Spleen (tissue), 11 donors: ENCODE results near the gene C9orf153. TPM values are rescaled to one million over a fixed set of nuclear protein-coding genes. Genes with fewer than 3 reads are reported as not detected.

Source experiments
- DNase-seq: peaks from one replicate; pipeline ENCODE4 v3.0.0-alpha.2; 2020
- H3K27ac ChIP-seq, 8 donors: fragments of 200-600 bp; sonication (generic) in 7 of 8; 1 replicate in 4 of 8; 2 replicates in 4 of 8; pipeline versions ENCODE4 v1.5.0 to v1.8.0; 2016 to 2021; ENCODE audit warnings: inconsistent platforms in 4 of 8, mild to moderate bottlenecking in 4 of 8, moderate library complexity in 1 of 8
- H3K27me3 ChIP-seq, 7 donors: fragments of 200-600 bp; sonication (generic) in 6 of 7; replicated peaks in 1 of 7; 1 replicate in 4 of 7; 2 replicates in 3 of 7; pipeline versions ENCODE4 v1.5.0 to v1.8.0; 2016 to 2021; ENCODE audit warnings: inconsistent platforms in 3 of 7, mild to moderate bottlenecking in 1 of 7
- H3K36me3 ChIP-seq, 6 donors: fragments of 200-600 bp; sonication (generic) in 5 of 6; 1 replicate in 4 of 6; 2 replicates in 2 of 6; pipeline versions ENCODE4 v1.5.0 to v1.8.0; 2016 to 2021; ENCODE audit warnings: inconsistent platforms in 2 of 6
- H3K4me1 ChIP-seq, 6 donors: fragments of 200-600 bp; sonication (generic) in 5 of 6; 1 replicate in 3 of 6; 2 replicates in 3 of 6; pipeline versions ENCODE4 v1.5.0 to v1.8.0; 2016 to 2021; ENCODE audit warnings: inconsistent platforms in 3 of 6
- H3K4me3 ChIP-seq, 8 donors: fragments of 200-600 bp; sonication (generic) in 7 of 8; 1 replicate in 4 of 8; 2 replicates in 4 of 8; pipeline versions ENCODE4 v1.5.0 to v1.8.0; 2016 to 2021; ENCODE audit warnings: inconsistent platforms in 4 of 8, mild to moderate bottlenecking in 4 of 8, moderate library complexity in 2 of 8
- H3K9me3 ChIP-seq, 8 donors: fragments of 200-600 bp; sonication (generic) in 7 of 8; 1 replicate in 4 of 8; 2 replicates in 4 of 8; pipeline versions ENCODE4 v1.5.0 to v1.8.0; 2016 to 2021; ENCODE audit warnings: inconsistent platforms in 4 of 8
- POLR2A ChIP-seq, 3 donors: fragments of 450-650 bp; IDR thresholded peaks; one replicate each; pipeline ENCODE4 v1.5.1; 2017; ENCODE audit warnings: antibody characterized with exemption in 3 of 3, mild to moderate bottlenecking in 1 of 3
- POLR2AphosphoS5 ChIP-seq, 3 donors: sonication (generic); formaldehyde crosslinking; IDR thresholded peaks; one replicate each; pipeline ENCODE4 v1.5.1; 2017; ENCODE audit warnings: antibody characterized with exemption in 3 of 3
- WGBS, 5 donors: extraction: QIAGEN DNeasy Blood & Tissue Kit in 3 of 5; methylation state at CpG; one replicate each; pipeline versions ENCODE4 v1.1.5 to v1.1.7; 2013 to 2018; 5-methylcytosine and 5-hydroxymethylcytosine counted together
- intact Hi-C: fragments of 100-400 bp; cut with DNase I; formaldehyde crosslinking; loops from one replicate; pipeline ENCODE4 v1.15.0; 2023; ENCODE audit warnings: low total_unique reads
- polyA plus RNA-seq, 3 donors: library from polyadenylated mRNA; stranded (reverse); fragments of 200-250 nt; gene quantifications; one replicate each; pipeline ENCODE4 v1.2.1, GENCODE V29; 2013
- total RNA-seq, 7 donors: library from RNA; depleted of rRNA in 3 of 7; stranded (reverse); fragments of >200 nt in 3 of 7; fragmentation: NEBNext Ultra II Directional in 4 of 7; extraction: Animal tissue kit (Norgen Biotek cat#: 25700) in 4 of 7; gene quantifications; one replicate each; pipeline versions ENCODE4 v1.1.0 to v1.2.1, GENCODE V29; 2016 to 2021
- TF ChIP-seq, protein P1 (sequence below), 11 experiments: fragments of 200-600 bp in 7 of 11; fragments of 450-650 bp in 4 of 11; sonication (generic) in 4 of 11; IDR thresholded peaks in 8 of 11; conservative IDR thresholded peaks in 3 of 11; 1 replicate in 7 of 11; 2 replicates in 4 of 11; pipeline versions ENCODE4 v1.4.0 to v1.8.0; 2016 to 2021; ENCODE audit warnings: antibody characterized with exemption in 11 of 11, inconsistent platforms in 4 of 11, mild to moderate bottlenecking in 1 of 11
- donor health status: healthy with polysubstance abuse.
- donor health status: DM: no; HTN: no; CAD: no; lungs with moderate emphysema.
- donor health status: DM: no; HTN: no; CAD: no.
- donor health status: Bipolar disorder and iron deficiency.
- donor health status: healthy.
- donor health status: DM: no; HTN: no; CAD: no.
- donor health status: DM: yes; HTN: yes; CAD: no.

Gene C9orf153
- total and polyA plus RNA-seq, 10 donors = 0.13 to 1.9 (median 0.43) TPM

DNA sequence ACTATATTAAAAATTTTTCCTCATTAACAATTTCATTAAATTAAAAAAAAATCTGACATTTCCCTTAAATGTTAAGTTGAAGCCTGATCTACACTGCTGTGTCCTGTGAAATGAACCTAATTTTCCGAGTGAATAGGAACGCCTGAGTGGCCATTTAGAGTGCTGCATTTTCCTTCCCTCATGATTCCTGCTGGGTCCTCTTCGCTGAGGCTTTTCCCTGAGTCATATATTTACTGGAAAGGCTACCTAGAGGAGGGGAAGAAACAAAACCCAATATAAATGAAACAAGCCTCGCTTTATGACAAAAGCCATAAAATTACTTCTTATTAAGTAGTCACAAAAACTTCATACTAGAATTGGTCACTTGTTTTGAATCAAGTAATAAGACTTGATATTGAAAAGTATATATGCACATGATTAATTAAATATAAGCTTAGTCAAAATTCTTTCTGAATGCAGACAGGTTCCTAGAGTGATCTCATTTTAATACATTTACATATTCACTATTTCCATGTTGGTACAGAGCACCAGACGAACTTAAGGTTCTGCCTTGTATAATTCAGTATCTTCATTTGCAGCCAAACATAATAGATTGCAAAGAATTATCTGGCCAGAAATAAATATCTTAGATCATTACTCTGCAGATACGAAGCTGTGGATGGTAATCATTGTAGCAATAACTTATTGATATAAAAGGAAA is 29.2 kb upstream of the C9orf153 start:
- TF ChIP-seq POLR2A (IDR thresholded peaks at IDR 0.05) = no peak
- TF ChIP-seq, protein P1, sequence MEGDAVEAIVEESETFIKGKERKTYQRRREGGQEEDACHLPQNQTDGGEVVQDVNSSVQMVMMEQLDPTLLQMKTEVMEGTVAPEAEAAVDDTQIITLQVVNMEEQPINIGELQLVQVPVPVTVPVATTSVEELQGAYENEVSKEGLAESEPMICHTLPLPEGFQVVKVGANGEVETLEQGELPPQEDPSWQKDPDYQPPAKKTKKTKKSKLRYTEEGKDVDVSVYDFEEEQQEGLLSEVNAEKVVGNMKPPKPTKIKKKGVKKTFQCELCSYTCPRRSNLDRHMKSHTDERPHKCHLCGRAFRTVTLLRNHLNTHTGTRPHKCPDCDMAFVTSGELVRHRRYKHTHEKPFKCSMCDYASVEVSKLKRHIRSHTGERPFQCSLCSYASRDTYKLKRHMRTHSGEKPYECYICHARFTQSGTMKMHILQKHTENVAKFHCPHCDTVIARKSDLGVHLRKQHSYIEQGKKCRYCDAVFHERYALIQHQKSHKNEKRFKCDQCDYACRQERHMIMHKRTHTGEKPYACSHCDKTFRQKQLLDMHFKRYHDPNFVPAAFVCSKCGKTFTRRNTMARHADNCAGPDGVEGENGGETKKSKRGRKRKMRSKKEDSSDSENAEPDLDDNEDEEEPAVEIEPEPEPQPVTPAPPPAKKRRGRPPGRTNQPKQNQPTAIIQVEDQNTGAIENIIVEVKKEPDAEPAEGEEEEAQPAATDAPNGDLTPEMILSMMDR (IDR thresholded peaks at IDR 0.05 in 8 of 11, conservative IDR thresholded peaks at IDR 0.05 in 3 of 11) = no peak
- no peak for TF ChIP-seq POLR2AphosphoS5 (IDR thresholded peaks at IDR 0.05)
- intact Hi-C loops = no loop called here
- no peaks in the 10 kb centered on the region for H3K9me3 ChIP-seq
- no peak overlapping the region for H3K4me3 ChIP-seq
- H3K36me3 ChIP-seq = peaks cover 0 to 65% (median 16%) of the 10 kb centered on the region in 6 donors
- H3K27ac ChIP-seq = no peak overlapping the region
- no peak for DNase-seq
- 92 to 96% (median 94%) methylated on average over 6 of the region's 6 CpGs for WGBS, 5 donors
- peaks cover 0 to 18% (median 4%) of the 10 kb centered on the region in 6 donors for H3K4me1 ChIP-seq
- no peaks in the 10 kb centered on the region for H3K27me3 ChIP-seq

DNA sequence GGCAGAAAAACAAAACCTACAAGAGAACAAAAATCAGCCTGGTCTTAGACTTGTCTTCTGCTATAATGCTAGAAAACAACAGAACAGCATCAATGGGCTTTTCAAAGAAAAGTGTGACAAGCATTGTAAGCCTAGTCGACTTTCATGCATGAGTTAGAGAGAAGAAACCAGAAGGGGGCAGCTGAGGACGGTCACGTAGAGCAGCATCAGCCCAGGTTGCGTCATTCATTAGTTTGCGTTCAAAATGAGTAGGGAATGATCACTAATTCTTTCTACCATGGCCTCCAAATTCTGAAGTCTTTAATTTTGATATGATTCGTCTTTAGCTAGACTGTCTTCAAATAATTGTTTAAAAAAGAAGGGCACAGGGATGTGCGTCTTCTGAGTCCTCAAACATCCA is 27.6 kb upstream of the C9orf153 start:
- Histone ChIP-seq H3K27me3 (no peaks in the 10 kb centered on the region), H3K27ac (no peak overlapping the region), H3K4me1 (peaks cover 0 to 28% (median 12%) of the 10 kb centered on the region in 6 donors), H3K36me3 (peaks cover 0 to 51% (median 12%) of the 10 kb centered on the region in 6 donors), H3K4me3 (no peak overlapping the region), H3K9me3 (no peaks in the 10 kb centered on the region)
- no peak for DNase-seq
- TF ChIP-seq POLR2AphosphoS5 (IDR thresholded peaks at IDR 0.05) (peak in 1 of 3 donors; percentile 42), POLR2A (IDR thresholded peaks at IDR 0.05) (no peak)
- TF ChIP-seq, protein P1 (IDR thresholded peaks at IDR 0.05 in 8 of 11, conservative IDR thresholded peaks at IDR 0.05 in 3 of 11) = peak in 1 of 11 experiments; percentile 15
- 52 to 76% (median 62%) methylated on average over 7 of the region's 7 CpGs for WGBS, 5 donors
- intact Hi-C loops = no loop called here

DNA sequence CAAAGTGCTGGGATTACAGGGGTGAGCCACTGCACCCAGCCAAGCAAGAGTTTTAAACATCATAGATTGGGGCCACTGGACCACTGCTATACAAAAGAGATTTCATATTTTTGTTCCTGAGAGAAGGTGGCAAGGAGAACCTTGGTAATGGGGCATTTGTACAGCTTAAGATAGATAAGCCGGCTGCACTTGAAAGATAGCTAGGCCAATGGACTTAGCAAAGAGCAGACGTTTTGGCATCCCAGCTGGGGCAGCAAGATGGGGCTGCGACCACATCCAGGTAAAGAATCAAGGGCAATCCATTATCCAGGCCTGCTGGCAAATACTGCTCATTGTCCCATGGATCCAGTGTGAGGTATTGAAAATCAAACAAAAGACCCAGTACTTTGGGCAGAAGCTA is 26.8 kb upstream of the C9orf153 start:
- Histone ChIP-seq H3K27ac (no peak overlapping the region), H3K36me3 (peaks cover 0 to 44% (median 12%) of the 10 kb centered on the region in 6 donors), H3K9me3 (no peaks in the 10 kb centered on the region), H3K27me3 (no peaks in the 10 kb centered on the region), H3K4me3 (no peak overlapping the region), H3K4me1 (peaks cover 3 to 33% (median 18%) of the 10 kb centered on the region in 6 donors)
- WGBS, 5 donors = 52 to 83% (median 58%) methylated on average over 3 of the region's 3 CpGs
- TF ChIP-seq POLR2AphosphoS5 (IDR thresholded peaks at IDR 0.05) (no peak), POLR2A (IDR thresholded peaks at IDR 0.05) (no peak)
- TF ChIP-seq, protein P1 (IDR thresholded peaks at IDR 0.05 in 8 of 11, conservative IDR thresholded peaks at IDR 0.05 in 3 of 11) = no peak
- intact Hi-C loops = no loop called here
- DNase-seq = no peak

DNA sequence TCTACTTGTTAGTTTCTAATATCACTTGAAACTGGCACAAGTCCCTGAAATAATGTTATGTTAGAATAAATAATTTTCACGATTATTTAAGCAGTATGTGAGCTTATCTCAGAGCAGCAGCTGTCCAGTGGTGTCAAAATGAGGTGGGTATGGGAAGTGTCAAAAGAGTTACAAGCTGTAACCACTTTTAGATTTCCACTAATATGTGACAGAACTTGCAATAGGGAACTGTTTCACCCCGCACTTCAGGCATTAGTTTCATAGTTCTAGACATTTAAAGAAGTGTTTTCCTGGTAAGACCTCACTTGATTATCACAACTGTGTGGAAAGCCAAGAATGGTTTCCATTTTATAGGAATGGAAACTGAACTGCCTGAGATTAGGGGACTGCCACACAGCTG is 25.8 kb upstream of the C9orf153 start:
- WGBS, 5 donors = 34 to 58% (median 44%) methylated on average over 2 of the region's 2 CpGs
- DNase-seq = no peak
- TF ChIP-seq, protein P1 (IDR thresholded peaks at IDR 0.05 in 8 of 11, conservative IDR thresholded peaks at IDR 0.05 in 3 of 11) = no peak
- no peak for TF ChIP-seq POLR2AphosphoS5 (IDR thresholded peaks at IDR 0.05)
- TF ChIP-seq POLR2A (IDR thresholded peaks at IDR 0.05) = no peak

More for the DNA sequence above, 25.8 kb upstream of the C9orf153 start:
- H3K36me3 ChIP-seq = peaks cover 0 to 33% (median 12%) of the 10 kb centered on the region in 6 donors
- peaks cover 13 to 44% (median 28%) of the 10 kb centered on the region in 6 donors for H3K4me1 ChIP-seq
- H3K4me3 ChIP-seq = no peak overlapping the region
- no peaks in the 10 kb centered on the region for H3K9me3 ChIP-seq
- intact Hi-C loops = no loop called here
- H3K27me3 ChIP-seq = no peaks in the 10 kb centered on the region
- peak overlapping the region in 3 of 8 donors; percentile 19 to 41 (median 31) for H3K27ac ChIP-seq
